Keratinocyte (primary cell): Measurements from ENCODE around the gene FHIT.

Experiments used
- CTCF ChIP-seq, 3 experiments: IDR thresholded peaks in 1 of 3; conservative IDR thresholded peaks in 1 of 3; optimal IDR thresholded peaks in 1 of 3; 2 replicates in 2 of 3; 3 replicates in 1 of 3; pipeline versions ENCODE3 to v1.5.1; 2011; ENCODE audit warnings: low read length in 3 of 3, mild to moderate bottlenecking in 3 of 3, moderate library complexity in 2 of 3, control low read depth in 1 of 3, inconsistent platforms in 1 of 3; ENCODE audit not compliant: insufficient read depth in 2 of 3; ENCODE audit errors: extremely low read depth in 1 of 3
- EZH2 ChIP-seq: IDR thresholded peaks from one replicate; pipeline ENCODE4 v1.6.1; 2012; ENCODE audit warnings: inconsistent platforms, mild to moderate bottlenecking, low read length, moderate library complexity

GRCh38 chr3:59818919-59819300 is 1432.3 kb downstream of the FHIT start:
- TF ChIP-seq CTCF (optimal IDR thresholded peaks at IDR 0.05 in 1 of 3, IDR thresholded peaks at IDR 0.05 in 1 of 3, conservative IDR thresholded peaks at IDR 0.05 in 1 of 3; ENCODE audit: extremely low read depth in 1 of 3, insufficient read depth in 2 of 3, low read length in 3 of 3) (no peak), EZH2 (no peak)
